GM12878 (cell line): ENCODE measurements around the gene THAP11. TPM values are rescaled to one million over a fixed set of nuclear protein-coding genes. Genes with fewer than 3 reads are reported as not detected.

Experiments
- ASH2L ChIP-seq: fragments of 300-600, 200-600 bp; sonication (generic); IDR thresholded peaks from 2 replicates; pipeline ENCODE4 v1.6.1; 2017; ENCODE audit warnings: low read depth, mild to moderate bottlenecking, borderline replicate concordance
- ATF7 ChIP-seq: fragments of 450-650 bp; IDR thresholded peaks from 2 replicates; pipeline ENCODE4 v1.6.1; 2016; ENCODE audit warnings: low read depth, mild to moderate bottlenecking
- CREM ChIP-seq: IDR thresholded peaks from 2 replicates; pipeline ENCODE4 v1.6.1; 2014; ENCODE audit warnings: antibody characterized with exemption, low read depth
- HCFC1 ChIP-seq: fragments of 150-350 bp; IDR thresholded peaks from 2 replicates; pipeline ENCODE4 v1.6.1; 2014; ENCODE audit warnings: low read length
- MLLT1 ChIP-seq: fragments of 450-650 bp; IDR thresholded peaks from 2 replicates; pipeline ENCODE4 v1.6.1; 2016; ENCODE audit warnings: mild to moderate bottlenecking
- MTA2 ChIP-seq: fragments of 450-650 bp; IDR thresholded peaks from 2 replicates; pipeline ENCODE4 v1.6.1; 2016; ENCODE audit warnings: low read depth, mild to moderate bottlenecking, moderate library complexity
- RB1 ChIP-seq: fragments of 450-650 bp; formaldehyde crosslinking; IDR thresholded peaks from 2 replicates; pipeline ENCODE4 v1.6.1; 2017; ENCODE audit warnings: mild to moderate bottlenecking, borderline replicate concordance
- SMARCA5 ChIP-seq: fragments of 450-650 bp; IDR thresholded peaks from 2 replicates; pipeline ENCODE4 v1.6.1; 2017; ENCODE audit warnings: mild to moderate bottlenecking
- SP1 ChIP-seq: IDR thresholded peaks from one replicate; pipeline ENCODE4 v1.6.1; 2011; ENCODE audit warnings: low read depth, low read length
- SREBF1 ChIP-seq: IDR thresholded peaks from 2 replicates; pipeline ENCODE4 v1.6.1; 2012; ENCODE audit warnings: mild to moderate bottlenecking, low read length
- SREBF2 ChIP-seq: IDR thresholded peaks from 2 replicates; pipeline ENCODE4 v1.6.1; 2012; ENCODE audit warnings: mild to moderate bottlenecking, low read length
- polyA plus RNA-seq, 11 experiments: library from polyadenylated mRNA; depleted of rRNA in 4 of 11; unstranded in 6 of 11; stranded (reverse) in 5 of 11; fragments of >200 nt; fragmentation: Nextera tagmentation in 4 of 11; fragmentation: Illumina TruSeq in 1 of 11; extraction: Ambion mirVana in 4 of 11; extraction: Trizol in 1 of 11; gene quantifications; 1 replicate in 1 of 11; 2 replicates in 10 of 11; pipeline versions ENCODE4 v1.2.1 to v1.2.3, GENCODE V29; 2011 to 2016; ENCODE audit warnings: inconsistent platforms in 2 of 11, missing spikeins in 2 of 11, low read depth in 1 of 11
- small RNA-seq: library from RNA; depleted of rRNA; stranded (forward); fragments of <200 nt; gene quantifications from one replicate; pipeline ENCODE3, GENCODE V24; 2014
- total RNA-seq, 4 experiments: library from RNA; depleted of rRNA in 3 of 4; stranded (reverse); fragments of >200 nt in 3 of 4; fragmentation: Illumina TruSeq in 1 of 4; extraction: Trizol in 1 of 4; gene quantifications; 2 replicates each; pipeline versions ENCODE4 v1.2.1 to v1.2.3, GENCODE V29; 2013 to 2021
- TF ChIP-seq, protein P1 (sequence below): fragments of 450-650 bp; formaldehyde crosslinking; IDR thresholded peaks from 2 replicates; pipeline ENCODE4 v1.4.0; 2020; ENCODE audit warnings: mild to moderate bottlenecking, moderate library complexity
- TF ChIP-seq, protein P2 (sequence below): IDR thresholded peaks from 2 replicates; pipeline ENCODE4 v1.6.1; 2012; ENCODE audit warnings: low read depth, low read length, improper control_type of control experiment
- TF ChIP-seq, protein P3 (sequence below): IDR thresholded peaks from 2 replicates; pipeline ENCODE4 v1.6.1; 2011; ENCODE audit warnings: borderline replicate concordance, low read depth, mild to moderate bottlenecking, moderate library complexity, low read length; ENCODE audit not compliant: insufficient read depth, poor library complexity, severe bottlenecking

THAP11 gene
- total and polyA plus RNA-seq, 10 of the 15 experiments (the other 5 are each of a cell fraction or from before 2014, with no cell fraction given) = 2.5 to 36.7 (median 21.4) TPM

DNA sequence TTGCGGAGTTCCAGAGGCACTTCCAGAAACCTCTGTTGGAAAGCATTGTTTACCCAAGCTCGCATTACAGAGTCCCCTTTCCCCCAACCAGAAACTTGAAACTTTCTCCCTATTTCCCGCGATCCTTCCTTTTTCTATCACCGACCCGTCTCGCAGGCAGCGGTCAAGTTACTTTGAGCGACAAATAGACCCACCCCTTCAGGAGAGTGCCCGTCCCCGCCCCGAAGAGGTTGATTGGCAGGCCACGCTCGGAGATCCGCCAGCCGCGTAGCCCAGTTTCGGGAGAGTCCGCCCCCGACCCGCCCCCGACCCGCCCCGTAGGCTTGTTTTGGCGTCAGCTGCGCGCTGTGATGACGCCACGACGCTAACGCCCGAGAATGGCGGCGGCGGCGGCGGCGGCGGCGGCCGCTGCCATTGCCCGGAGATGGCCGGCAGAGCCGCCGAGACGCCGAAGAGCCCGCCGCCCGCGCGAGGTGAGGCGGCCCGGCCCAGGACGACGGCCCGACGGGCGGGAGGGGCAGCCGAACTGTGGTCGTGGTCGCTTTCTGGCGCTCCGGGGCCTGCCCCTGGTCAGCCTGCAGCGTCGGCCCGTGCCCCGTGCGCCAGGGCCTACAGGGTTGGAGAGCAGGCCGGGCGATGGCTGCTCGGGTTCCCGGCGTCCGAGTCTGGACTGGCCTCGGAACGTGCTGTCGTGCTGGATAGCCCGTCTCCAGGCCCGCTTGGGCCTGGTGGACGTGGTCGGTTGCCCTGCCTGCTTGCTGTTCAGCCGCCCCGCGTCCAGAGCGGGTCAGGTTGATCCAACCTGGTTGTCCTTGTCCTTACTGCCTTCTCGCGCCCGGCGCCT is 51.0 kb downstream of the THAP11 start, which contains the start of gene PSKH1 (continued):
- TF ChIP-seq, protein P1, sequence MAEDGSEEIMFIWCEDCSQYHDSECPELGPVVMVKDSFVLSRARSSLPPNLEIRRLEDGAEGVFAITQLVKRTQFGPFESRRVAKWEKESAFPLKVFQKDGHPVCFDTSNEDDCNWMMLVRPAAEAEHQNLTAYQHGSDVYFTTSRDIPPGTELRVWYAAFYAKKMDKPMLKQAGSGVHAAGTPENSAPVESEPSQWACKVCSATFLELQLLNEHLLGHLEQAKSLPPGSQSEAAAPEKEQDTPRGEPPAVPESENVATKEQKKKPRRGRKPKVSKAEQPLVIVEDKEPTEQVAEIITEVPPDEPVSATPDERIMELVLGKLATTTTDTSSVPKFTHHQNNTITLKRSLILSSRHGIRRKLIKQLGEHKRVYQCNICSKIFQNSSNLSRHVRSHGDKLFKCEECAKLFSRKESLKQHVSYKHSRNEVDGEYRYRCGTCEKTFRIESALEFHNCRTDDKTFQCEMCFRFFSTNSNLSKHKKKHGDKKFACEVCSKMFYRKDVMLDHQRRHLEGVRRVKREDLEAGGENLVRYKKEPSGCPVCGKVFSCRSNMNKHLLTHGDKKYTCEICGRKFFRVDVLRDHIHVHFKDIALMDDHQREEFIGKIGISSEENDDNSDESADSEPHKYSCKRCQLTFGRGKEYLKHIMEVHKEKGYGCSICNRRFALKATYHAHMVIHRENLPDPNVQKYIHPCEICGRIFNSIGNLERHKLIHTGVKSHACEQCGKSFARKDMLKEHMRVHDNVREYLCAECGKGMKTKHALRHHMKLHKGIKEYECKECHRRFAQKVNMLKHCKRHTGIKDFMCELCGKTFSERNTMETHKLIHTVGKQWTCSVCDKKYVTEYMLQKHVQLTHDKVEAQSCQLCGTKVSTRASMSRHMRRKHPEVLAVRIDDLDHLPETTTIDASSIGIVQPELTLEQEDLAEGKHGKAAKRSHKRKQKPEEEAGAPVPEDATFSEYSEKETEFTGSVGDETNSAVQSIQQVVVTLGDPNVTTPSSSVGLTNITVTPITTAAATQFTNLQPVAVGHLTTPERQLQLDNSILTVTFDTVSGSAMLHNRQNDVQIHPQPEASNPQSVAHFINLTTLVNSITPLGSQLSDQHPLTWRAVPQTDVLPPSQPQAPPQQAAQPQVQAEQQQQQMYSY (CRISPR knock-in tag) = no peak
- peak; percentile 49; the same call in 1 of the 2 replicates for TF ChIP-seq HCFC1
- peak; percentile 75 for TF ChIP-seq SMARCA5
- no peak for TF ChIP-seq SREBF2
- TF ChIP-seq, protein P2, sequence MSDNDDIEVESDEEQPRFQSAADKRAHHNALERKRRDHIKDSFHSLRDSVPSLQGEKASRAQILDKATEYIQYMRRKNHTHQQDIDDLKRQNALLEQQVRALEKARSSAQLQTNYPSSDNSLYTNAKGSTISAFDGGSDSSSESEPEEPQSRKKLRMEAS = no peak
- TF ChIP-seq ATF7 = no peak
- no peak for TF ChIP-seq MLLT1
- TF ChIP-seq, protein P3, sequence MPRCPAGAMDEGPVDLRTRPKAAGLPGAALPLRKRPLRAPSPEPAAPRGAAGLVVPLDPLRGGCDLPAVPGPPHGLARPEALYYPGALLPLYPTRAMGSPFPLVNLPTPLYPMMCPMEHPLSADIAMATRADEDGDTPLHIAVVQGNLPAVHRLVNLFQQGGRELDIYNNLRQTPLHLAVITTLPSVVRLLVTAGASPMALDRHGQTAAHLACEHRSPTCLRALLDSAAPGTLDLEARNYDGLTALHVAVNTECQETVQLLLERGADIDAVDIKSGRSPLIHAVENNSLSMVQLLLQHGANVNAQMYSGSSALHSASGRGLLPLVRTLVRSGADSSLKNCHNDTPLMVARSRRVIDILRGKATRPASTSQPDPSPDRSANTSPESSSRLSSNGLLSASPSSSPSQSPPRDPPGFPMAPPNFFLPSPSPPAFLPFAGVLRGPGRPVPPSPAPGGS = peak; percentile 46
- peak; percentile 85; the same call in 1 of the 2 replicates for TF ChIP-seq RB1
- TF ChIP-seq CREM = peak; percentile 98
- TF ChIP-seq ASH2L = peak; percentile 55; the same call in 1 of the 2 replicates
- TF ChIP-seq MTA2 = no peak
- no peak for TF ChIP-seq SREBF1
- TF ChIP-seq SP1 = peak; percentile 66

Small RNA genes within 50 kb of the gene (small RNA-seq; reads per million reads assigned to genes)
- gene AC040162.2 = not detected
- not detected for gene NRN1L

Other genes starting within 250 kb of the THAP11 start
Only the 7 nearest of the 23 such genes appear.
- gene RANBP10, start 35.8 kb upstream of the THAP11 start, total RNA-seq (2014; rRNA removed) = 4.8 and 6.8 TPM in 2 replicates
- gene RANBP10, start 35.8 kb upstream of the THAP11 start, total RNA-seq (2014; rRNA removed; fragmentation: Illumina TruSeq; extraction: Trizol) = 5.4 and 5.5 TPM in 2 replicates
- 20.4 and 20.6 TPM in 2 replicates for gene RANBP10, start 35.8 kb upstream of the THAP11 start, total RNA-seq (2021)
- 7.4 and 14.5 TPM in 2 replicates for gene RANBP10, start 35.8 kb upstream of the THAP11 start, polyA plus RNA-seq (2011; rRNA removed)
- 11.8 and 15.6 TPM in 2 replicates for gene RANBP10, start 35.8 kb upstream of the THAP11 start, polyA plus RNA-seq (2014; fragmentation: Illumina TruSeq; extraction: Trizol)
- 1 to 10 TPM; 1.2 to 2.0 TPM for gene RANBP10, start 35.8 kb upstream of the THAP11 start, polyA plus RNA-seq (2014; fragmentation: Nextera tagmentation; extraction: Ambion mirVana)
- gene RANBP10, start 35.8 kb upstream of the THAP11 start, polyA plus RNA-seq (2014; rRNA removed) = 16.5 and 18.5 TPM in 2 replicates
- 10 to 100 TPM in 1 of 2 experiments, 1 to 10 TPM in 1; 9.9 to 11.7 TPM for gene RANBP10, start 35.8 kb upstream of the THAP11 start, polyA plus RNA-seq (2016; fragmentation: Nextera tagmentation; extraction: Ambion mirVana)
- gene TSNAXIP1, start 35.4 kb upstream of the THAP11 start, total RNA-seq (2014; rRNA removed) = 0.22 and 0.23 TPM in 2 replicates
- 0.23 and 0.45 TPM in 2 replicates for gene TSNAXIP1, start 35.4 kb upstream of the THAP11 start, total RNA-seq (2014; rRNA removed; fragmentation: Illumina TruSeq; extraction: Trizol)
- 0.13 and 0.62 TPM in 2 replicates for gene TSNAXIP1, start 35.4 kb upstream of the THAP11 start, total RNA-seq (2021)
- gene TSNAXIP1, start 35.4 kb upstream of the THAP11 start, polyA plus RNA-seq (2011; rRNA removed) = 0.19 and 0.20 TPM in 2 replicates
- 0.16 TPM in 1 of 2 replicates, not detected in the other for gene TSNAXIP1, start 35.4 kb upstream of the THAP11 start, polyA plus RNA-seq (2014; fragmentation: Illumina TruSeq; extraction: Trizol)
- under 1 TPM in 1 of 2 experiments, not detected in 1; 0.09 TPM for gene TSNAXIP1, start 35.4 kb upstream of the THAP11 start, polyA plus RNA-seq (2014; fragmentation: Nextera tagmentation; extraction: Ambion mirVana)
- 0.37 and 1.2 TPM in 2 replicates for gene TSNAXIP1, start 35.4 kb upstream of the THAP11 start, polyA plus RNA-seq (2014; rRNA removed)
- gene TSNAXIP1, start 35.4 kb upstream of the THAP11 start, polyA plus RNA-seq (2016; fragmentation: Nextera tagmentation; extraction: Ambion mirVana) = under 1 TPM; 0.48 to 0.63 TPM
- 116 and 120 TPM in 2 replicates for gene NUTF2, start 4.6 kb downstream of the THAP11 start, total RNA-seq (2014; rRNA removed)
- 113 and 129 TPM in 2 replicates for gene NUTF2, start 4.6 kb downstream of the THAP11 start, total RNA-seq (2014; rRNA removed; fragmentation: Illumina TruSeq; extraction: Trizol)
- gene NUTF2, start 4.6 kb downstream of the THAP11 start, total RNA-seq (2021) = 128 and 130 TPM in 2 replicates
- 83.7 and 155 TPM in 2 replicates for gene NUTF2, start 4.6 kb downstream of the THAP11 start, polyA plus RNA-seq (2011; rRNA removed)
- 152 and 185 TPM in 2 replicates for gene NUTF2, start 4.6 kb downstream of the THAP11 start, polyA plus RNA-seq (2014; fragmentation: Illumina TruSeq; extraction: Trizol)
- 100 to 1,000 TPM; 220 to 245 TPM for gene NUTF2, start 4.6 kb downstream of the THAP11 start, polyA plus RNA-seq (2014; fragmentation: Nextera tagmentation; extraction: Ambion mirVana)
- gene NUTF2, start 4.6 kb downstream of the THAP11 start, polyA plus RNA-seq (2014; rRNA removed) = 212 and 231 TPM in 2 replicates
- gene NUTF2, start 4.6 kb downstream of the THAP11 start, polyA plus RNA-seq (2016; fragmentation: Nextera tagmentation; extraction: Ambion mirVana) = 100 to 1,000 TPM; 323 to 342 TPM
- gene CENPT, start 5.4 kb downstream of the THAP11 start, total RNA-seq (2014; rRNA removed) = 26.7 and 29.0 TPM in 2 replicates
- gene CENPT, start 5.4 kb downstream of the THAP11 start, total RNA-seq (2014; rRNA removed; fragmentation: Illumina TruSeq; extraction: Trizol) = 14.9 and 15.1 TPM in 2 replicates
- gene CENPT, start 5.4 kb downstream of the THAP11 start, total RNA-seq (2021) = 31.4 and 36.6 TPM in 2 replicates
- gene CENPT, start 5.4 kb downstream of the THAP11 start, polyA plus RNA-seq (2011; rRNA removed) = 16.2 and 22.4 TPM in 2 replicates
- 9.4 and 20.1 TPM in 2 replicates for gene CENPT, start 5.4 kb downstream of the THAP11 start, polyA plus RNA-seq (2014; fragmentation: Illumina TruSeq; extraction: Trizol)
- 1 to 10 TPM; 1.1 to 5.7 TPM for gene CENPT, start 5.4 kb downstream of the THAP11 start, polyA plus RNA-seq (2014; fragmentation: Nextera tagmentation; extraction: Ambion mirVana)
- gene CENPT, start 5.4 kb downstream of the THAP11 start, polyA plus RNA-seq (2014; rRNA removed) = 44.4 and 51.2 TPM in 2 replicates
- gene CENPT, start 5.4 kb downstream of the THAP11 start, polyA plus RNA-seq (2016; fragmentation: Nextera tagmentation; extraction: Ambion mirVana) = 10 to 100 TPM; 41.7 to 45.7 TPM
- 50.3 and 53.7 TPM in 2 replicates for gene EDC4, start 30.7 kb downstream of the THAP11 start, total RNA-seq (2014; rRNA removed)
- gene EDC4, start 30.7 kb downstream of the THAP11 start, total RNA-seq (2014; rRNA removed; fragmentation: Illumina TruSeq; extraction: Trizol) = 38.1 and 42.1 TPM in 2 replicates
- gene EDC4, start 30.7 kb downstream of the THAP11 start, total RNA-seq (2021) = 71.7 and 78.5 TPM in 2 replicates
- 18.7 and 37.8 TPM in 2 replicates for gene EDC4, start 30.7 kb downstream of the THAP11 start, polyA plus RNA-seq (2011; rRNA removed)
- gene EDC4, start 30.7 kb downstream of the THAP11 start, polyA plus RNA-seq (2014; fragmentation: Illumina TruSeq; extraction: Trizol) = 24.1 and 53.0 TPM in 2 replicates
- 1 to 10 TPM; 1.2 to 2.2 TPM for gene EDC4, start 30.7 kb downstream of the THAP11 start, polyA plus RNA-seq (2014; fragmentation: Nextera tagmentation; extraction: Ambion mirVana)
- 56.1 and 63.2 TPM in 2 replicates for gene EDC4, start 30.7 kb downstream of the THAP11 start, polyA plus RNA-seq (2014; rRNA removed)
- gene EDC4, start 30.7 kb downstream of the THAP11 start, polyA plus RNA-seq (2016; fragmentation: Nextera tagmentation; extraction: Ambion mirVana) = 10 to 100 TPM; 82.2 to 86.0 TPM
- 0.40 TPM in 1 of 2 replicates, not detected in the other for gene NRN1L, start 42.6 kb downstream of the THAP11 start, total RNA-seq (2014; rRNA removed)
- gene NRN1L, start 42.6 kb downstream of the THAP11 start, total RNA-seq (2014; rRNA removed; fragmentation: Illumina TruSeq; extraction: Trizol) = not detected in 2 replicates
- 0.92 TPM in 1 of 2 replicates, not detected in the other for gene NRN1L, start 42.6 kb downstream of the THAP11 start, total RNA-seq (2021)
- gene NRN1L, start 42.6 kb downstream of the THAP11 start, polyA plus RNA-seq (2011; rRNA removed) = 0.20 TPM in 1 of 2 replicates, not detected in the other
- 0.28 TPM in 1 of 2 replicates, not detected in the other for gene NRN1L, start 42.6 kb downstream of the THAP11 start, polyA plus RNA-seq (2014; fragmentation: Illumina TruSeq; extraction: Trizol)
- gene NRN1L, start 42.6 kb downstream of the THAP11 start, polyA plus RNA-seq (2014; fragmentation: Nextera tagmentation; extraction: Ambion mirVana) = under 1 TPM in 1 of 2 experiments, not detected in 1; 0.11 TPM
- gene NRN1L, start 42.6 kb downstream of the THAP11 start, polyA plus RNA-seq (2014; rRNA removed) = 0.60 and 0.99 TPM in 2 replicates
- gene NRN1L, start 42.6 kb downstream of the THAP11 start, polyA plus RNA-seq (2016; fragmentation: Nextera tagmentation; extraction: Ambion mirVana) = under 1 TPM in 1 of 2 experiments, not detected in 1; 0.21 TPM
- gene PSKH1, start 50.9 kb downstream of the THAP11 start, total RNA-seq (2014; rRNA removed) = 5.0 and 7.3 TPM in 2 replicates
- gene PSKH1, start 50.9 kb downstream of the THAP11 start, total RNA-seq (2014; rRNA removed; fragmentation: Illumina TruSeq; extraction: Trizol) = 6.7 and 7.2 TPM in 2 replicates
- gene PSKH1, start 50.9 kb downstream of the THAP11 start, total RNA-seq (2021) = 17.2 and 18.9 TPM in 2 replicates
- gene PSKH1, start 50.9 kb downstream of the THAP11 start, polyA plus RNA-seq (2011; rRNA removed) = 3.1 and 7.5 TPM in 2 replicates
- 2.3 and 8.1 TPM in 2 replicates for gene PSKH1, start 50.9 kb downstream of the THAP11 start, polyA plus RNA-seq (2014; fragmentation: Illumina TruSeq; extraction: Trizol)
- 1 to 10 TPM in 1 of 2 experiments, under 1 TPM in 1; 0.63 to 1.2 TPM for gene PSKH1, start 50.9 kb downstream of the THAP11 start, polyA plus RNA-seq (2014; fragmentation: Nextera tagmentation; extraction: Ambion mirVana)
- gene PSKH1, start 50.9 kb downstream of the THAP11 start, polyA plus RNA-seq (2014; rRNA removed) = 12.8 and 14.1 TPM in 2 replicates
- gene PSKH1, start 50.9 kb downstream of the THAP11 start, polyA plus RNA-seq (2016; fragmentation: Nextera tagmentation; extraction: Ambion mirVana) = 10 to 100 TPM; 13.9 to 20.4 TPM